Endometrial microvascular endothelial cells (primary cell): ENCODE results near the gene CYP4B1. TPM values are rescaled to one million over a fixed set of nuclear protein-coding genes. Genes with fewer than 3 reads are reported as not detected.
"Not testable (repeated sequence)": the region's sequence is repeated elsewhere in the genome, so short reads cannot be mapped to it uniquely, and the experiment has no call there.

Experiments used
- in situ Hi-C: cut with HindIII; loops from 2 replicates; pipeline ENCODE4 v1.10.0; 2017; ENCODE audit warnings: low sequenced_read_pairs, low pct_unique_long_range_greater_than_20kb; ENCODE audit errors: inconsistent ontology term
- total RNA-seq: library from RNA; depleted of rRNA; stranded (reverse); fragments of >200 nt; gene quantifications from one replicate; pipeline ENCODE4 v1.2.3, GENCODE V29; 2015; ENCODE audit errors: inconsistent ontology term

The CYP4B1 gene
- not detected for total RNA-seq

GRCh38 chr1:46798810-46799209 lies at the start of gene CYP4B1:
Gene CYP4B1 (plus strand): TSS chr1:46799046. CDS start chr1:46799082, 36 bp downstream.
- in situ Hi-C loops: no loop called here

- in situ Hi-C loops: no loop called here
Measured at GRCh38 chr1:46749404-46749803, 49.4 kb upstream of the CYP4B1 start.

GRCh38 chr1:46749921-46750404 lies 48.9 kb upstream of the CYP4B1 start:
- in situ Hi-C loops: no loop called here

- in situ Hi-C loops: no loop called here
Measured at GRCh38 chr1:46753985-46754384, 44.9 kb upstream of the CYP4B1 start.

- in situ Hi-C loops: not testable (repeated sequence)
Measured at GRCh38 chr1:46754707-46755106, 44.1 kb upstream of the CYP4B1 start.

GRCh38 chr1:46755121-46755520 lies 43.7 kb upstream of the CYP4B1 start:
- in situ Hi-C loops: no loop called here

- in situ Hi-C loops: no loop called here
Measured at GRCh38 chr1:46757247-46757955, 41.4 kb upstream of the CYP4B1 start.

- in situ Hi-C loops: no loop called here
Measured at GRCh38 chr1:46757956-46758528, 40.8 kb upstream of the CYP4B1 start.

- in situ Hi-C loops: no loop called here
Measured at GRCh38 chr1:46760558-46761166, 38.2 kb upstream of the CYP4B1 start.

- in situ Hi-C loops: no loop called here
Measured at GRCh38 chr1:46761740-46762139, 37.1 kb upstream of the CYP4B1 start.

GRCh38 chr1:46764402-46764801 lies 34.4 kb upstream of the CYP4B1 start:
- in situ Hi-C loops: no loop called here

GRCh38 chr1:46767649-46768282 lies 31.1 kb upstream of the CYP4B1 start:
- in situ Hi-C loops: no loop called here

GRCh38 chr1:46768445-46768844 lies 30.4 kb upstream of the CYP4B1 start:
- in situ Hi-C loops: no loop called here

- in situ Hi-C loops: no loop called here
Measured at GRCh38 chr1:46769028-46769740, 29.7 kb upstream of the CYP4B1 start.

- in situ Hi-C loops: no loop called here
Measured at GRCh38 chr1:46770541-46770940, 28.3 kb upstream of the CYP4B1 start.

- in situ Hi-C loops: no loop called here
Measured at GRCh38 chr1:46772571-46772970, 26.3 kb upstream of the CYP4B1 start.

GRCh38 chr1:46774297-46774696 lies 24.5 kb upstream of the CYP4B1 start:
- in situ Hi-C loops: no loop called here

GRCh38 chr1:46778456-46778855 lies 20.4 kb upstream of the CYP4B1 start:
- in situ Hi-C loops: not testable (repeated sequence)

- in situ Hi-C loops: no loop called here
Measured at GRCh38 chr1:46784666-46785065, 14.2 kb upstream of the CYP4B1 start.
